Tibial nerve (tissue), 4 donors: ENCODE results near the gene HAUS5. TPM values are rescaled to one million over a fixed set of nuclear protein-coding genes. Genes with fewer than 3 reads are reported as not detected.
A peak's percentile ranks its signal among the peaks of the same experiment; 100 is the strongest.

Experiments used
- DNase-seq, 2 donors: peaks; one replicate each; pipeline ENCODE4 v3.0.0-alpha.2; 2019; ENCODE audit warnings: low spot score in 2 of 2
- H3K27ac ChIP-seq, 4 donors: fragments of 200-600 bp; sonication (generic) in 3 of 4; one replicate each; pipeline ENCODE4 v1.5.1; 2017 to 2019; ENCODE audit warnings: mild to moderate bottlenecking in 1 of 4
- H3K27me3 ChIP-seq, 2 donors: fragments of 200-600 bp; sonication (generic) in 1 of 2; one replicate each; pipeline versions ENCODE4 v1.5.1 to v1.6.0; 2017 to 2019
- H3K36me3 ChIP-seq, 3 donors: fragments of 200-600 bp; sonication (generic); one replicate each; pipeline ENCODE4 v1.5.1; 2018 to 2019
- H3K4me1 ChIP-seq, 4 donors: fragments of 200-600 bp; sonication (generic) in 3 of 4; one replicate each; pipeline ENCODE4 v1.5.1; 2017 to 2019
- H3K4me3 ChIP-seq, 4 donors: fragments of 200-600 bp; sonication (generic) in 3 of 4; one replicate each; pipeline ENCODE4 v1.5.1; 2017 to 2019; ENCODE audit warnings: mild to moderate bottlenecking in 1 of 4, moderate library complexity in 1 of 4
- H3K9me3 ChIP-seq, 4 donors: fragments of 200-600 bp; sonication (generic) in 3 of 4; one replicate each; pipeline ENCODE4 v1.5.1; 2017 to 2019
- EP300 ChIP-seq, 2 donors: sonication (generic); formaldehyde crosslinking; IDR thresholded peaks; one replicate each; pipeline ENCODE4 v1.6.1; 2017; ENCODE audit warnings: antibody characterized with exemption in 2 of 2, mild to moderate bottlenecking in 1 of 2
- POLR2A ChIP-seq, 2 donors: fragments of 450-650 bp; IDR thresholded peaks; one replicate each; pipeline ENCODE4 v1.6.1; 2017; ENCODE audit warnings: antibody characterized with exemption in 2 of 2, mild to moderate bottlenecking in 2 of 2, moderate library complexity in 2 of 2
- WGBS, 2 donors: methylation state at CpG; one replicate each; pipeline ENCODE4 v1.1.5; 2018; 5-methylcytosine and 5-hydroxymethylcytosine counted together
- total RNA-seq, 4 donors: library from RNA; depleted of rRNA; stranded (reverse); fragments of >200 nt; gene quantifications; one replicate each; pipeline ENCODE4 v1.1.0, GENCODE V29; 2016
- TF ChIP-seq, protein P1 (sequence below), 5 experiments: fragments of 200-600 bp in 3 of 5; fragments of 450-650 bp in 2 of 5; sonication (generic) in 3 of 5; IDR thresholded peaks; one replicate each; pipeline ENCODE4 v1.5.1; 2016 to 2019; ENCODE audit warnings: antibody characterized with exemption in 5 of 5, mild to moderate bottlenecking in 3 of 5, moderate library complexity in 2 of 5

HAUS5 gene
- total RNA-seq, 4 donors from 2014 or later: 9.8 to 17.1 (median 11.0) TPM

DNA sequence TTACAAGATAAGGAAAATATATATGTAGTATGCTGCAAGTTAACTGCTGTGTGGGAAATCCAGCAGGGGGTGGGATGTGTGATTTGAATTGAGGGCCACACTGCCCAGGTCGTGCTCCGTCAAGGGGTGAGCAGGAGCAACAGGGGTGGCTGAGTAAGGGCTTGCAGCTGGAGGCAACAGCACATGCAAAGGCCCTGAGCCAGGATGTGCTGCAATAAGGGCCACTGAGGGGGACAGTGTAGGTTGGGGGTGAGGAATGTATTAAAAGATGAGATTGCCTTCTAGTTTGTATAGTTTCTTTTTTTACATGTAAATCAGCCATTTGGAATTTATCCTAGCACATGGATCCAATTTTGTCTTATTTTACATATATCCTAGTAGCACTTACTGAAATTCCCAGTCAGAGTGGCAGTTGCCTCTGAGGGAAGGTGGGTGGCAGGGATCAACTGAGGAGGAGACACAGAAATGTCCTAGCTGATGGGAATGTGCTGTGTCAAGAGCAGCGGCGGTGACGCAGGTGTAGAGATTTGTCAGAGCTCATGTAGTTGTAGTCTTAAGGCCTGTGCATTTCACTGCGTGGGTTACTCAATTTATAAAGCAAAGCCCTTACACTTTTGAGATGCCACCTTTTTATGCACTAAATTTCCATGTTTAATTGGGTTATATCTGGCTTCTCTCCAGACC is 10.9 kb downstream of the HAUS5 start:
- Histone ChIP-seq H3K9me3 (no peaks in the 10 kb centered on the region), H3K27me3 (no peaks in the 10 kb centered on the region), H3K27ac (no peak overlapping the region), H3K4me3 (no peak overlapping the region), H3K36me3 (peaks cover 0 to 34% (median 0%) of the 10 kb centered on the region in 3 donors), H3K4me1 (peaks cover 0 to 12% (median 3%) of the 10 kb centered on the region in 4 donors)
- TF ChIP-seq, protein P1, sequence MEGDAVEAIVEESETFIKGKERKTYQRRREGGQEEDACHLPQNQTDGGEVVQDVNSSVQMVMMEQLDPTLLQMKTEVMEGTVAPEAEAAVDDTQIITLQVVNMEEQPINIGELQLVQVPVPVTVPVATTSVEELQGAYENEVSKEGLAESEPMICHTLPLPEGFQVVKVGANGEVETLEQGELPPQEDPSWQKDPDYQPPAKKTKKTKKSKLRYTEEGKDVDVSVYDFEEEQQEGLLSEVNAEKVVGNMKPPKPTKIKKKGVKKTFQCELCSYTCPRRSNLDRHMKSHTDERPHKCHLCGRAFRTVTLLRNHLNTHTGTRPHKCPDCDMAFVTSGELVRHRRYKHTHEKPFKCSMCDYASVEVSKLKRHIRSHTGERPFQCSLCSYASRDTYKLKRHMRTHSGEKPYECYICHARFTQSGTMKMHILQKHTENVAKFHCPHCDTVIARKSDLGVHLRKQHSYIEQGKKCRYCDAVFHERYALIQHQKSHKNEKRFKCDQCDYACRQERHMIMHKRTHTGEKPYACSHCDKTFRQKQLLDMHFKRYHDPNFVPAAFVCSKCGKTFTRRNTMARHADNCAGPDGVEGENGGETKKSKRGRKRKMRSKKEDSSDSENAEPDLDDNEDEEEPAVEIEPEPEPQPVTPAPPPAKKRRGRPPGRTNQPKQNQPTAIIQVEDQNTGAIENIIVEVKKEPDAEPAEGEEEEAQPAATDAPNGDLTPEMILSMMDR (IDR thresholded peaks at IDR 0.05): no peak
- TF ChIP-seq POLR2A (IDR thresholded peaks at IDR 0.05) (no peak), EP300 (IDR thresholded peaks at IDR 0.05) (no peak)
- DNase-seq: no peak
- 88 to 89% methylated on average over 6 of the region's 6 CpGs for WGBS, 2 donors

DNA sequence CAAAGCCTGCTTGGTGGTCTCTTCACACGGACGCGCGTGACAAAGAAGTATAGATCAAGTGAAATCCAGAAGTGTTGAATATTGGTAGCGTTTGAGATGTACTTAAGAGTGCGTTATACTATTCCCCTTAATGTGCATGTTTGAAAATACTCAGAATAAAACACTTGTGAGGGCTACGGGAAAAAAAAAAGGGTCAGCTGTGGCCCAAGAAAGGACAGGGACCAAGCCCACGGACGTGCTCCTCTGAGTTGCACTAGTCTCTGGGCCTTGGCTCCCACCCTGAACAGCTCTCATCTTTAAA is 15.7 kb downstream of the HAUS5 start:
- no peak for TF ChIP-seq EP300 (IDR thresholded peaks at IDR 0.05)
- TF ChIP-seq, protein P1 (IDR thresholded peaks at IDR 0.05): no peak
- TF ChIP-seq POLR2A (IDR thresholded peaks at IDR 0.05): no peak
- Histone ChIP-seq H3K27me3 (no peaks in the 10 kb centered on the region), H3K36me3 (peaks cover 0 to 30% (median 21%) of the 10 kb centered on the region in 3 donors), H3K27ac (peak overlapping the region; percentile 76 to 98 (median 93)), H3K4me1 (peaks cover 0 to 33% (median 10%) of the 10 kb centered on the region in 4 donors), H3K4me3 (peak overlapping the region; percentile 44 to 99 (median 86)), H3K9me3 (no peaks in the 10 kb centered on the region)
- no peak for DNase-seq
- 8 to 12% methylated on average over 9 of the region's 9 CpGs for WGBS, 2 donors

DNA sequence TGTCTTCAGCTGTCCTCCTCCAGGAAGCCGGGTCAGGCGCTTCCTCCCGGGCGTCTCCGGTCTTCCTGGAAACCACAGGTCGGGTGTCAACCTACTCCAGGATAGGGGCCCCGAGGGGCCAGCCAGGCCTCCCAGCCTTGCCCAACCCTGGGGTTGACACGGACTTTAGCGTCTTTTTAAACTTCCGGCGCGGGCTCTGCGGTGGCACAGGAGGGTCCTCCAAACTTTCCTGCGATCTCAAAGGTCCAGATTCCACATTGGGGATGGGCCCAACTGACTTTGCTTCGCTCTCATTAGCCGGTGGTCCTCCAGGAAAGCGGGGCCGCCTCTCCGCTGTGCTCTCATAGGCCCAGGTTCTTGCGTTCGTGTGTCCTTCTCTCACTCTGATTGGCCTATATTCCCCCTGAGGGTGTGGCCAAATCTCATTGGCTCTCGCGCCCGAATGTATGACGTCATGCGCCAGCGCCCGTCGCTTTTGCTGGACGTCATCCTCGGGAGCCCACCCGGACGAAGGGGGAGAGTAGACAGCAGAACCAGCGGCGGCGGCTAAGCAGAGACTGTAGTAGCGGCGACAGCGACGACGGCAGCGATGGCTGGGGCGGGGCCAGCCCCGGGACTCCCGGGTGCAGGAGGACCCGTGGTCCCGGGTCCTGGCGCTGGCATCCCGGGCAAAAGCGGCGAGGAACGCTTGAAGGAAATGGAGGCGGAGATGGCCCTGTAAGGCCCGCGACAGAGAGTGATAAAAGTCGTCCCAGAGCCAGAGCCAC is 16.2 kb downstream of the HAUS5 start, which contains the start of gene RBM42:
Gene RBM42 (plus strand): TSS at position 472 of the 767 bp plus-strand sequence. CDS start 118 bp downstream, at position 590.
- peak; percentile 91 to 97 for DNase-seq
- Histone ChIP-seq H3K4me3 (peak within 1 kb of the TSS; percentile 65 to 99 (median 86)), H3K4me1 (peaks cover 0 to 33% (median 10%) of the 10 kb centered on the region in 4 donors), H3K36me3 (peaks cover 0 to 36% (median 25%) of the 10 kb centered on the region in 3 donors), H3K27ac (peak within 1 kb of the TSS; percentile 76 to 98 (median 93)), H3K9me3 (no peaks in the 10 kb centered on the region), H3K27me3 (no peaks in the 10 kb centered on the region)
- peak; percentile 87 to 96 for TF ChIP-seq EP300 (IDR thresholded peaks at IDR 0.05)
- TF ChIP-seq, protein P1 (IDR thresholded peaks at IDR 0.05): peak in 2 of 5 experiments; percentile 59 to 76
- peak; percentile 31 to 73 for TF ChIP-seq POLR2A (IDR thresholded peaks at IDR 0.05)
- WGBS, 2 donors: 1% methylated on average over 49 to 56 of the region's 56 CpGs

DNA sequence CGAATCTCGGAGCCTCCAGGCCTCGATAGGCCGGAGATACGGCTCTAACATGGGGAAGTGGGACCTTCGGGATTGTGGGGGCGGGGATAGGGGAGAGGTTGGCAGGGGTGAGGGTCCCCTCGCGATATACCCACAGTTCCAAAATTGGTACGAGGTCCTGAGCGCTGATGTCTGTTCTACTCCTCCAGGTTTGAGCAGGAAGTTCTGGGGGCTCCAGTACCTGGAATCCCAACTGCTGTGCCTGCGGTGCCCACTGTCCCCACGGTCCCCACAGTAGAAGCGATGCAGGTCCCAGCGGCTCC is 16.7 kb downstream of the HAUS5 start:
- no peak for DNase-seq
- WGBS, 2 donors: 4 to 6% methylated on average over 14 to 15 of the region's 15 CpGs
- Histone ChIP-seq H3K4me1 (peaks cover 0 to 33% (median 10%) of the 10 kb centered on the region in 4 donors), H3K9me3 (no peaks in the 10 kb centered on the region), H3K36me3 (peaks cover 0 to 41% (median 31%) of the 10 kb centered on the region in 3 donors), H3K4me3 (peak overlapping the region; percentile 65 to 99 (median 86)), H3K27me3 (no peaks in the 10 kb centered on the region), H3K27ac (peak overlapping the region; percentile 76 to 98 (median 92))
- no peak for TF ChIP-seq EP300 (IDR thresholded peaks at IDR 0.05)
- TF ChIP-seq POLR2A (IDR thresholded peaks at IDR 0.05): no peak
- TF ChIP-seq, protein P1 (IDR thresholded peaks at IDR 0.05): no peak
